Pancreas (tissue), 10 donors: ENCODE results near the gene CCDC102A. TPM values are rescaled to one million over a fixed set of nuclear protein-coding genes. Genes with fewer than 3 reads are reported as not detected.

ENCODE experiments used
- ATAC-seq, 4 donors: fragments of 200-7000 bp; cut with Tn5 transposase; one replicate each; pipeline versions ENCODE4 v1.8.0 to v1.9.1; 2020; ENCODE audit warnings: mild to moderate bottlenecking in 4 of 4, moderate library complexity in 4 of 4
- DNase-seq, 6 donors: peaks; one replicate each; pipeline ENCODE4 v3.0.0-alpha.2; 2020
- FAIRE-seq: peaks from 2 replicates; lab custom pipeline; 2012; peaks lifted over from hg19 to GRCh38; lab: Jason Lieb, UNC
- H3K27ac ChIP-seq, 4 donors: fragments of 200-600 bp; sonication (generic); 1 replicate in 3 of 4; 2 replicates in 1 of 4; pipeline versions ENCODE4 v1.5.0 to v1.8.0; 2020
- H3K27me3 ChIP-seq, 4 donors: fragments of 200-600 bp; one replicate each; pipeline ENCODE4 v1.8.0; 2021
- H3K36me3 ChIP-seq, 3 donors: fragments of 200-600 bp; sonication (generic) in 1 of 3; one replicate each; pipeline versions ENCODE4 v1.5.0 to v1.8.0; 2020 to 2021
- H3K4me1 ChIP-seq, 3 donors: fragments of 200-600 bp; one replicate each; pipeline ENCODE4 v1.8.0; 2021
- H3K4me3 ChIP-seq, 4 donors: fragments of 200-600 bp; sonication (generic) in 2 of 4; one replicate each; pipeline versions ENCODE4 v1.5.0 to v1.8.0; 2020 to 2021
- H3K9me3 ChIP-seq, 4 donors: fragments of 200-600 bp; one replicate each; pipeline ENCODE4 v1.8.0; 2021
- WGBS, 2 donors: extraction: QIAGEN DNeasy Blood & Tissue Kit; methylation state at CpG; one replicate each; pipeline ENCODE4 v1.1.7; 2013; 5-methylcytosine and 5-hydroxymethylcytosine counted together
- intact Hi-C, 3 donors: fragments of 100-400 bp; cut with DNase I; formaldehyde crosslinking; loops; one replicate each; pipeline versions ENCODE4 v1.11.1 to v1.14.2; 2022
- polyA plus RNA-seq, 2 donors: library from polyadenylated mRNA; stranded (reverse); fragments of 200-250 nt; gene quantifications; one replicate each; pipeline ENCODE4 v1.2.3, GENCODE V29; 2013
- total RNA-seq, 6 donors: library from RNA; stranded (reverse); fragmentation: NEBNext Ultra II Directional in 4 of 6; extraction: Animal tissue kit (Norgen Biotek cat#: 25700) in 4 of 6; gene quantifications; one replicate each; pipeline versions ENCODE4 v1.2.1 to v1.2.4, GENCODE V29; 2021 to 2023
- TF ChIP-seq, protein P1 (sequence below), 4 donors: fragments of 200-600 bp; sonication (generic) in 3 of 4; IDR thresholded peaks; one replicate each; pipeline versions ENCODE4 v1.5.0 to v1.8.0; 2021; ENCODE audit warnings: antibody characterized with exemption in 4 of 4
- donor health status: healthy with polysubstance abuse.
- donor health status: DM: no; HTN: no; CAD: no; lungs with moderate emphysema.
- donor health status: DM: no; HTN: no; CAD: no.
- donor health status: control.
- donor health status: control.
- donor health status: Bipolar disorder and iron deficiency.
- donor health status: DM: yes; HTN: yes; CAD: no.
- donor health status: DM: no; HTN: no; CAD: no.
- donor health status: DM: no; HTN: no; CAD: no.
- donor health status: DM: yes; HTN: yes; CAD: no.

The CCDC102A gene
- total and polyA plus RNA-seq, 8 donors = 2.2 to 5.8 (median 2.9) TPM

GRCh38 chr16:57529391-57530103 is 6.8 kb downstream of the CCDC102A start:
- DNase-seq (peak in 1 of 6 donors; percentile 35), ATAC-seq (no peak), FAIRE-seq (no peak)
- H3K36me3 ChIP-seq = no peaks in the 10 kb centered on the region
- no peak overlapping the region for H3K4me3 ChIP-seq
- WGBS, 2 donors = 78 to 82% methylated on average over 14 of the region's 14 CpGs
- H3K27me3 ChIP-seq = no peaks in the 10 kb centered on the region
- H3K27ac ChIP-seq = no peak overlapping the region
- no peaks in the 10 kb centered on the region for H3K4me1 ChIP-seq
- TF ChIP-seq, protein P1, sequence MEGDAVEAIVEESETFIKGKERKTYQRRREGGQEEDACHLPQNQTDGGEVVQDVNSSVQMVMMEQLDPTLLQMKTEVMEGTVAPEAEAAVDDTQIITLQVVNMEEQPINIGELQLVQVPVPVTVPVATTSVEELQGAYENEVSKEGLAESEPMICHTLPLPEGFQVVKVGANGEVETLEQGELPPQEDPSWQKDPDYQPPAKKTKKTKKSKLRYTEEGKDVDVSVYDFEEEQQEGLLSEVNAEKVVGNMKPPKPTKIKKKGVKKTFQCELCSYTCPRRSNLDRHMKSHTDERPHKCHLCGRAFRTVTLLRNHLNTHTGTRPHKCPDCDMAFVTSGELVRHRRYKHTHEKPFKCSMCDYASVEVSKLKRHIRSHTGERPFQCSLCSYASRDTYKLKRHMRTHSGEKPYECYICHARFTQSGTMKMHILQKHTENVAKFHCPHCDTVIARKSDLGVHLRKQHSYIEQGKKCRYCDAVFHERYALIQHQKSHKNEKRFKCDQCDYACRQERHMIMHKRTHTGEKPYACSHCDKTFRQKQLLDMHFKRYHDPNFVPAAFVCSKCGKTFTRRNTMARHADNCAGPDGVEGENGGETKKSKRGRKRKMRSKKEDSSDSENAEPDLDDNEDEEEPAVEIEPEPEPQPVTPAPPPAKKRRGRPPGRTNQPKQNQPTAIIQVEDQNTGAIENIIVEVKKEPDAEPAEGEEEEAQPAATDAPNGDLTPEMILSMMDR (IDR thresholded peaks at IDR 0.05) = no peak
- intact Hi-C loops = no loop called here
- no peaks in the 10 kb centered on the region for H3K9me3 ChIP-seq

GRCh38 chr16:57528499-57529390 is 7.6 kb downstream of the CCDC102A start:
- Histone ChIP-seq H3K36me3 (no peaks in the 10 kb centered on the region), H3K27ac (no peak overlapping the region), H3K9me3 (no peaks in the 10 kb centered on the region), H3K4me1 (no peaks in the 10 kb centered on the region), H3K27me3 (no peaks in the 10 kb centered on the region), H3K4me3 (peak overlapping the region in 3 of 4 donors; percentile 5 to 22 (median 16))
- WGBS, 2 donors = 32 to 50% methylated on average over 98 to 126 of the region's 126 CpGs
- ATAC-seq (peak in 2 of 4 donors; percentile 56 to 59), DNase-seq (peak in 2 of 6 donors; percentile 52 to 65), FAIRE-seq (no peak)
- intact Hi-C loops = no loop called here
- TF ChIP-seq, protein P1 (IDR thresholded peaks at IDR 0.05) = no peak

- TF ChIP-seq, protein P1 (IDR thresholded peaks at IDR 0.05) = no peak
- 91 to 93% methylated on average over 19 of the region's 19 CpGs for WGBS, 2 donors
- Histone ChIP-seq H3K4me1 (no peaks in the 10 kb centered on the region), H3K9me3 (no peaks in the 10 kb centered on the region), H3K27ac (no peak overlapping the region), H3K36me3 (no peaks in the 10 kb centered on the region), H3K4me3 (no peak overlapping the region), H3K27me3 (no peaks in the 10 kb centered on the region)
- ATAC-seq (no peak), DNase-seq (peak in 2 of 6 donors; percentile 14 to 24), FAIRE-seq (no peak)
- intact Hi-C loops = no loop called here
Measured at GRCh38 chr16:57527610-57528360, 8.6 kb downstream of the CCDC102A start.

DNA sequence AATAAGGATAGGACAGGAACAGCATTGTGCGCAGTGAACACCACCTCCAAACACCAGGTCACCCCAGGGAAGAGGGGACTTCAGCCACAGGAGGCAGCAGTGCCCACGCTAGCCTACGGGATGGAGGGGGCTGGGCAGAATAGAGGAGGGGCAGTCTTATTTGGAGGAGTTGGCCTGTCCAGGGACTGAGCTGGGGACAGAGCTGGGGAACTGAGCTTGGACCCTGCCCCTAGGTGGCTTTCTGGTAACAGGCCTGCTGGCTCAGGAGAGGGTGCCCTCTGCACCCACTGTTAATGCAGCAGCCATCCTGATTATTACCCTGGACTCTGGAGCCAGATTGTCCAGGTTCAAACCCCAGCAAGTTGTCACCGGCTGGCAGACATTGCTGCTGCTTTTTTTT is 9.3 kb downstream of the CCDC102A start:
- Histone ChIP-seq H3K9me3 (no peaks in the 10 kb centered on the region), H3K4me3 (no peak overlapping the region), H3K4me1 (no peaks in the 10 kb centered on the region), H3K36me3 (no peaks in the 10 kb centered on the region), H3K27ac (no peak overlapping the region), H3K27me3 (no peaks in the 10 kb centered on the region)
- FAIRE-seq (no peak), DNase-seq (peak in 1 of 6 donors; percentile 48), ATAC-seq (no peak)
- WGBS, 2 donors = 85 to 89% methylated on average over 4 of the region's 4 CpGs
- TF ChIP-seq, protein P1 (IDR thresholded peaks at IDR 0.05) = no peak
- intact Hi-C loops = no loop called here
